CD1c-positive myeloid dendritic cell (primary cell): ENCODE results near the gene STK32A.
"Not testable (repeated sequence)": the region's sequence is repeated elsewhere in the genome, so short reads cannot be mapped to it uniquely, and the experiment has no call there.

Experiments used
- DNase-seq: peaks from one replicate; pipeline ENCODE4 v3.0.0-alpha.2; 2016; ENCODE audit errors: extremely low spot score

STK32A gene

GRCh38 chr5:147234825-147235635 lies at the start of gene STK32A:
TSS of gene STK32A (plus strand) at chr5:147235026. CDS start at chr5:147239635, 4,609 bp downstream.
- DNase-seq, result no peak

DNA sequence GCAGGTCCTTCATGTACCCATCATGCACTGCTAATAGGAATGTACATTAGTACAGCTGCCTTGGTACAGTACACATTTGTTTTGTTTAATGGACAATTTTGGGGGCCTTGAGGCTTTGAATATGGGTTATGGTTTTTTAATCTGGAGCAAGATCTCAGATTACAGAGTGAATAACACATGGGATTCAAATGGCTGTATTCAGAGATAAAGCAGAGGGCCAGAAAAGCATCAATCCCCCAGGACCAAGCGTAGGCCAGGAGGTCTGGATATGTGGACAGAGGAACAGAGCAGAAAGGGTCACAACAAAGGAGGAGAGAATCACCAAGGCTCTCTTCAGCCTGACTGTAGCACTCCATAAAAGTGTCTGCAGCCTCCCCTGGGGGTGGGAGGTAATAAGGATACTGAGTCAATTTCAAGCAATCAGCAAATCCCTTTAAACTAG lies 47.7 kb upstream of the STK32A start:
- no peak for DNase-seq

DNA sequence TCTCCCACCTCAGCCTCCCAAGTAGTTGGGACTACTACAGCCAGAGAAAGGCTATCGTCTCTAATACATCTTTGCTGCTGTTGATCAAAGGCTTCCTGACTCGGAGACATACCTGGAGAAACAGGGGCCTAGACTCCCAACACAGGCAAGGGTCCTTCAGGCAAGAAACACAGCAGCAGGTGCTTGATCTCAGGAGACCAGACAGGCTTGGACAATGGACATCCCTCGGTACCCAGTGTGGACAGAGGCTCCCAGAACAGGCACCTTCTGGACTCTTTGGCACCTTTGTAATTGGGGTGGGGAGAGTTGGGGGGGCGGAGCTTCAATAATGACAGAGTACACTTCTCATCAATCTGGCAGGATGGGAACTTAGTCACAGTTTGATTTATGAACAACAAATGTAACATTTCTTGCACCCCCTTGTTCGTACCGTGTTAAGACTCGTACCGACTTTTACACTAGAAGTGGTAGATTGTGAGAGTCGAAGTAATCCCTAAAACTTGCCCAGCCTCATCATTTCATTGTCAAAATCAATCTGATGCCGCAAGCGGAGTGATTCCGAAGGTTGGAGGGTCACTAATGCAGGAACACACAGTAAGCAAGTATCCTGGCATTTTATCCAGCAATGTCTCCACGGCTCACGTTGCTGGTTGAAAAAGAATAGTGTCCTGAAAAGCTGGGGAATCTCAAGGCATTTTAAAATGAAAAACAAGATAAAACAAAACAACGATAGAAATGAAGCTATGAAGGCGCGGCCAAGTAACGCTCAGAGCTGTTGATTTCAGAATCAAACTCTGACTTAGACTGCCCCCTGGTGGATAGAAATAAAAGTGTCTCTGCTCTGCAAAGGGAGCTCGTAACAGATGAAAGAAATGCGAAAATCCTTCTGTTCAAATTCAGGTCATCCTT lies 46.4 kb upstream of the STK32A start:
- peak; percentile 78 for DNase-seq

- DNase-seq, result no peak
Observed at GRCh38 chr5:147189109-147189424, 45.8 kb upstream of the STK32A start.

DNA sequence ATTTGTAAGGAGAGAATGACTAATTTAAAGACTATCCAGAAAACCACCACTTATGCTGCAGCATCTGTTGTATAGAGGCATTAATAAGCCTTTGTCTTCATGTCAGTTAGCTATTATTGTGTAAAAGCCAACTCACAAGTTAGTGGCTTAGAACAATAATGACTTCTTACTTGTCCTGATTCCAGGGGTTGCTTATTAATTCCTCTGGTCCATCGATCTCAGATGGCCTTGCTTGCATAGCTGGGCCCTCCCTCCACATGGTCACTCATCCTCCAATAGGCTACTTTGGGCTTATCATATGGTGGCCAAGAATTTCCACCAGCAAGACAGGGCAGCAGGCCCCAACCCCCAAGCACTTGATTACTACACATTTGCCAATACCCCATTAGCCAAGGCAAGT lies 44.5 kb upstream of the STK32A start:
- DNase-seq, result no peak

DNA sequence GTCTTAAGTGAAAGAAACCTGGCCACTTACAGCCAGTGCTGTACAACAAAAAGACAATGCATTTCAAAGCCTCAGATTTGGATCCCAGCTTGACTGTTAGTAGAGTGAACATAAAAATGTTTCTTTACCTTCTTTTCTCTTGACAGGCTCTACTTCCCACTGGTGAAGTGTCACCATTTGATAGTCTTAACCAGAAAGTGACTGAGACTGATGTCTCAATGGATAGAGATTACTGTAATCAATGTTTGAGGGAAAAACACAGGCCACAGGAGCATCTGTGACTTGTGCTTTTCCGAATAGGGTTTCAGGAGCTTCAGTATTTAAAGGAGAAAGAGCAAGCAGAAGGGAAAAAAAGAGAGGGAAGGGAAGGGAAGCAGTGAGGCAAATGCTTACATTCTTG lies 41.7 kb upstream of the STK32A start:
- no peak for DNase-seq

DNA sequence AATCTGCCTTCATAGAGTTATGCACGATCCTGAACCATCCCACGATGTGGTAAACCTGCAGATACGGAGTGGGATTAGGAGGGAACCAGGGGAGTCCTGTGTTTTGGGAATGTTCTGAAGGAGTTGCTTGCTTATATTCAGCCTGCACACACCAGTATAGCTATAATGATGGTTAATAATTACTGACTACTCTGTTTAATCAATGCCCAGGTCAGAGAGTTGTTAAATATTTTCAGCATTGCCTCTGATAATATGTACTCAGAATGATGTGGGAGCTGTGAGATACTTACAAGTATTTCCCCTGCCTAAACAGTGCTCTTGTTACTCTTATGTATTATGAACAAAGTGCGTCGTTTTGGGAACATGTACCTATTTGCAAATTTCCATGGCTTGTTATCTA lies 34.8 kb upstream of the STK32A start:
- DNase-seq, result no peak

DNA sequence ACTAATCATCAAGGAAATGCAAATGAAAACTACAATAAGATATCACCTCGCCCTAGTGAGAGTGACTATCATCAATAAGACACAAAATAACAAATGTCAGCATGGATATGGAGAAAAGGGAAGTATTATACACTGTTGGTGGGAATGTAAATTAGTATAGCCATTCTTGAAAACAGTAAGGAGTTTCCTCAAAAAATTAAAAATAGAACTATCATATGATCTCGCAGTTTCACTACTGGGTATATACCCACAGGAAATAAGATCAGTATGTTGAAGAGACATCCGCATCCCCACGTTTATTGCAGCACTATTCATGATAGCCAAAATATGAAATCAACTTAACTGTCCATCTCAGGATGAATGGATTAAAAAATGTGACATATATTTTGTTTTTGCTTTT lies 31.6 kb upstream of the STK32A start:
- peak; percentile 61 for DNase-seq

GRCh38 chr5:147204576-147204975 lies 30.2 kb upstream of the STK32A start:
- no peak for DNase-seq

- DNase-seq, result no peak
Observed at GRCh38 chr5:147208134-147208533, 26.7 kb upstream of the STK32A start.

- no peak for DNase-seq
Observed at GRCh38 chr5:147216552-147217154, 18.2 kb upstream of the STK32A start.

DNA sequence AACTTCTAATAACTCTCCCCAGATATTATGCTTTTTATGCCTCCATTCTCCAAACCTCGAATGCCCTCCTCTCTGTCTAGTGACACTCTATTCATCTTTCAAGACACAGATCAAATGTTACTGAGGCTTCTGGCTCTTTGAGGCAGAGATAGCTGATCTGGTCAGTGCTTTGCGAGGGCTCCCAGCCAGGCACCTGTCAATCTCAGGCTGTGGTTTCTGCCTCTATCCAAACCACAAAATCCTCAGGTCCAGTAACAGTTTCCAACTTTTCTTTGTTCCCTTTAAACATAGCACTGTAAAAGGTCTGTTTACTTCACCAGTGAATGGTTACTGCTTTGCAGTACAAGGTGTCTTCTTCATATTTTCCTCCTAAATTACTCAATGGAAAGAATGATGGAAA lies 11.5 kb upstream of the STK32A start:
- DNase-seq, result no peak

GRCh38 chr5:147223948-147224791 lies 10.7 kb upstream of the STK32A start:
- peak; percentile 5 for DNase-seq

GRCh38 chr5:147225938-147226337 lies 8.9 kb upstream of the STK32A start:
- DNase-seq, result no peak

DNA sequence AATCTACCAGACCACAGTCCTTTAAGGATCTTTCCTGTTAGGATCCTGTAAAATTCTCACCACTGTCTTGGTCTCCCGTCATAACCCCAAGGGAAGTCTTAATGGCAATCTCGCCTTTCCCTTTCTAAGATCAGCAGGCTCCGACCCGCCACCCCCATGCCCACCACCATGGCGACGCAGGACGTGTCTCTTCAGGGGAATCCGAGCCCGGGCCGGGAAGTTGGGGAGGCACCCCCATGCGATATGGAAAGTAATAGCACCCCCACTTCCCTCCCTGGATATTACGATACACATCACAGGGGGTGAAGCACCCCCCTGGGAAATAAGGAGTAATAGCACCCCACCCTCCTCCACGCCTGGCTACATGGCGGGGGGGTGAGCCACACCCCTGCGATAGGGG lies 8.3 kb upstream of the STK32A start:
- no peak for DNase-seq

DNA sequence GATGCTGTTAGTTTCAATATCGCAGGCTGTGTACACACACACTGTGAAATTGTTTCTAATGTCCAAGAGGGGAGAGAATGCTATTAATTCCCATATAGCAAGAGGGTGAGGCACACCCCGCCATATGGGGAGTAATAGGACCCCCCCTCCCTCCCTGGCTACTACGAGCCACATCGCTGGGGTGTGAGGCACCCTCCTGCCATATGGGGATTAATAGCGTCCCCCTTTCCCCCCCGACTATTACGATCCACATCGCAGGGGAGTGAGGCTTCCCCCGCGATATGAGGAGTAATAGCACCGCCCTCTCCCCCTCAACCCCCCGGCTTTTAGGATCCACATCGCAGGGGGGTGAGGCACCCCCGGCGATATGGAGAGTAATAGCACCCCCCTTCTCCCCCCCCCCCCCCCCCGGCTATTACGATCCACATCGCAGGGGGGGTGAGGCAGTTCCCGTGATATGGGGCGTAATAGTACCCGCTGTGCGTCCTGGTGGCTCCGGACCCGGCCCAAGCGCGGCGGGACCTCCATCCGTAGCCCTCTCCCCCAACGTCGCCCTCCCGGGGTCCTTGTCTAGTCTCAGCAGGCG lies 494 bp upstream of the STK32A start:
- DNase-seq, result no peak

DNA sequence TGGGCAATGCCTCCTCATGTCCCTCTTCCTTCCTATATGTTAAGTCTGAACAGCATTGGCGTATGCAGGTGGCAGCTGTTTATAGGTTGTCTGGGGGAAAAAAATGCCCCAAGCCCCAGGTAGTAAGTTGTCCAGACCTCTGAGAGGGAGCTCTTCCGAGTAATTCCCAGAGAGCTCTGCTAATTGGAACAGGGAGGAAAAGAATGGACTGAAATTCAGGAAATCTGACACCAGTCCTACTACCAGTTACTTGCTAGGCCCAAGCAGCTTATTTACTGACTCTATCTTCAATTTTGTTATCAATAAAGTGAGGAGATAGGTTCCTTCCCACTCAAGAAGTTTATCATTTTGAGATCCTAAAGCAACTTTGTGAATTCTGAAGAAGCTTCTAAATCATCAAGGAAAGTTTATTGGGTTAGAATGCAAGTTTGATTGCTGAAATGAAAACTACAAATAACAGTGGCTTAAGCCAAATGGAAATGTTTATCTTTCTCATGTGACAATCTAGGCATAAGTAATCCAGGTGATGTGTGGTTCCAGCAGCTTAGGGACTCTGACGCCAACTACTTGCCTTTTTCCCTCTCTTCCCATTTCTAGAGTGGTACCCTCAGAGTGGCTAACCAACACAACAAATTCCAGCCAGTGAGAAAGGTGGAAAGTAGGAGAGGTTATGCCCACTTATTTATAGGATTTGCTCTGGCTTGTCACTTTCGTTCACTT lies 5.6 kb downstream of the STK32A start:
- DNase-seq, result no peak

DNA sequence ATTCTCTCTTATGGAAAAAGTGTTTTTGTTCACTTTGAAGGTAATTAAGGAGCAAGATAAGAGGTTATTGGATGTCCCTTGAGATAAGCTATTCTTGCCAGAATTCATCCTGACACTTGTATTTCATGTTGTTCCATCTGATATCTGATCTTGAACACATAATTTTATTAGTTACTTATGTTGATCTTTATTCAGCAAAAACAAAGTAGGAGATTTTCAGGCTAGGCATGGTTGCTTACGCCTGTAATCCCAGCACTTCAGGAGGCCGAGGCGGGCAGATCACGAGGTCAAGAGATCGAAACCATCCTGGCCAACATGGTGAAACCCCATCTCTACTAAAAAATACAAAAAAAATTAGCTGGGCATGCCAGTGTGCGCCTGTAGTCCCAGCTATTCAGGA lies 8.4 kb downstream of the STK32A start:
- not testable (repeated sequence) for DNase-seq

DNA sequence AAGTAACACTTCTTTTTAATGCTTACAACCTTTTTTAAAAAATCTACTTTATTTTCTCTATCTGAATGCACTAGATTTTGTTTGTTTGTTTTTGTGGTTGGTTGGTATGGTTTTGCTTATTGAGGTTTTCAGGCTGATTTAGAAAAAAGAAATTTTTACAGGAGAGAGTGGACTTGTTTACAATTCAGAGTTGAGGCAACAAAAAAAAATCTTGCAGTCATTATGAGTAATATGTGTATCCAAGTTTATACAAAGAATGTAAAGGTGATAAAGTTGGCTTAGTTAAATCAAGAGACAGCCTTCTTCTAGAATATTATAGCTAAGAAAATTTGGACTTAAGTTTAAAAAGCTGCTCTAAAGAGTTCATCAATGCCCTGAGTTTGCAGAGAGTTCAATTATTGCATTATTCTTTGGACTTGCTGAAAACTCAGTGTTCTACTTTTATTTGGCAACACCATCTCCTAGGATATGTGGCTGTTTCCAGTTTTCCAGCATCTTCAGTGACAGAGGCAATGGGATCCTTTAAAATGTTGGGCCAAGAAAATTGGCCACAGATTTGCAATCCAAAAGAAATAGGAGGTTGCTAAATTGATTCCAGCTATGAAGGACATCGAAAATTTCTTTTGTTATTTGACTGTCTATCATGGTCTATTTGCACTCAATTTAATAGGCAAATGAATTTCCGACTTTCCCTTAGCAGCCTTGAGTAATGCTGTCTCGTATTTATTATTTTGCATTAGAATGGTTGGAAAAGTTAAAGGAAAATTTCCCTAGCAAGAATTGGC lies 10.7 kb downstream of the STK32A start:
- no peak for DNase-seq

DNA sequence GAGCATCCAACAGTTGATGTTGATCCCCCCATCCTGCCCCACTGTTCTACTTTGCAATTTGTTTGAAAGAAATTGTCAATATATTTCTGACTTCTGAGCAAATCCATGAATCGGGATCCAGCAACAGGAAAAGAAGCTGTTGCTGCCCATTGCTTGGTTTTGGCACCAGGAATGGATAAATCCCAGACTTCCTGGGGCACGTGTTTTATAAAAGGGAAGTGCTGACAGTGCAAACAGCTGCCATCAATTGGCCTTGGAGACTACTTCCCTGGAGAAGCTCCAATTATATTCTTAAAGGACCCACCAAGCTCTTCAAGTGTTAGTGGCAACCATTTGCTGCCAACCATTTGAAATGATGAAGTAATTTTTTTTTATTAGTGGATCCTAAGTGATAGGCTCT lies 13.7 kb downstream of the STK32A start:
- no peak for DNase-seq
